GM12892 (cell line): ENCODE data around the gene DERL3.

Experiments
- DNase-seq: peaks from one replicate; pipeline ENCODE4 v3.0.0; 2011; ENCODE audit not compliant: insufficient read length
- FAIRE-seq: peaks from 2 replicates; lab custom pipeline; 2011; peaks lifted over from hg19 to GRCh38; lab: Jason Lieb, UNC
- POLR2A ChIP-seq: IDR thresholded peaks from 2 replicates; pipeline ENCODE4 v1.6.1; 2011; ENCODE audit warnings: low read depth, low read length, control low read depth
- POLR2AphosphoS5 ChIP-seq: IDR thresholded peaks from 2 replicates; pipeline ENCODE4 v1.6.1; 2011; ENCODE audit warnings: low read depth, low read length, control low read depth
- TAF1 ChIP-seq: IDR thresholded peaks from 2 replicates; pipeline ENCODE4 v1.6.1; 2011; ENCODE audit warnings: low read depth, mild to moderate bottlenecking, control low read depth, low read length, borderline replicate concordance

The DERL3 gene

GRCh38 chr22:23835484-23836144 is 3.2 kb downstream of the DERL3 start:
- TF ChIP-seq POLR2AphosphoS5, result no peak
- no peak for TF ChIP-seq POLR2A
- no peak for TF ChIP-seq TAF1
- FAIRE-seq, result no peak

GRCh38 chr22:23834793-23835483 is 3.9 kb downstream of the DERL3 start:
- TF ChIP-seq TAF1 (no peak), POLR2A (no peak), POLR2AphosphoS5 (no peak)
- FAIRE-seq, result no peak
- DNase-seq, result no peak

More at GRCh38 chr22:23835484-23836144, 3.2 kb downstream of the DERL3 start:
- no peak for DNase-seq

- DNase-seq, result no peak
- FAIRE-seq, result no peak
- TF ChIP-seq TAF1 (no peak), POLR2AphosphoS5 (no peak)
These were observed 4.4 kb downstream of the DERL3 start for GRCh38 chr22:23834406-23834792.

- no peak for FAIRE-seq
- TF ChIP-seq POLR2AphosphoS5 (no peak), TAF1 (no peak), POLR2A (no peak)
These were observed 4.9 kb downstream of the DERL3 start for GRCh38 chr22:23833911-23834317.

GRCh38 chr22:23833017-23833751 is 5.6 kb downstream of the DERL3 start:
- TF ChIP-seq POLR2AphosphoS5, result no peak
- no peak for TF ChIP-seq TAF1
- no peak for TF ChIP-seq POLR2A
- no peak for DNase-seq
- FAIRE-seq, result no peak

More at GRCh38 chr22:23833911-23834317, 4.9 kb downstream of the DERL3 start:
- no peak for DNase-seq

GRCh38 chr22:23832226-23833016 is 6.4 kb downstream of the DERL3 start:
- FAIRE-seq (no peak), DNase-seq (no peak)
- TF ChIP-seq POLR2A (no peak), TAF1 (no peak), POLR2AphosphoS5 (no peak)

GRCh38 chr22:23831781-23832180 is 7.0 kb downstream of the DERL3 start:
- no peak for DNase-seq
- TF ChIP-seq TAF1, result no peak
- TF ChIP-seq POLR2A, result no peak
- TF ChIP-seq POLR2AphosphoS5, result no peak
- no peak for FAIRE-seq

GRCh38 chr22:23831261-23831660 is 7.5 kb downstream of the DERL3 start:
- DNase-seq, result no peak
- FAIRE-seq, result no peak
- no peak for TF ChIP-seq TAF1
- TF ChIP-seq POLR2AphosphoS5, result no peak
- TF ChIP-seq POLR2A, result no peak

GRCh38 chr22:23829845-23830372 is 8.9 kb downstream of the DERL3 start:
- FAIRE-seq, result no peak
- DNase-seq, result no peak
- TF ChIP-seq TAF1 (no peak), POLR2AphosphoS5 (no peak), POLR2A (no peak)

- TF ChIP-seq POLR2AphosphoS5 (no peak), POLR2A (no peak), TAF1 (no peak)
- no peak for FAIRE-seq
- no peak for DNase-seq
These were observed 9.8 kb downstream of the DERL3 start for GRCh38 chr22:23828800-23829680.

GRCh38 chr22:23827351-23827995 is 11.3 kb downstream of the DERL3 start:
- DNase-seq (no peak), FAIRE-seq (no peak)
- no peak for TF ChIP-seq TAF1
- TF ChIP-seq POLR2AphosphoS5, result no peak
- no peak for TF ChIP-seq POLR2A
